ENCODE measurements around the gene AKAP13.

Gene AKAP13

DNA sequence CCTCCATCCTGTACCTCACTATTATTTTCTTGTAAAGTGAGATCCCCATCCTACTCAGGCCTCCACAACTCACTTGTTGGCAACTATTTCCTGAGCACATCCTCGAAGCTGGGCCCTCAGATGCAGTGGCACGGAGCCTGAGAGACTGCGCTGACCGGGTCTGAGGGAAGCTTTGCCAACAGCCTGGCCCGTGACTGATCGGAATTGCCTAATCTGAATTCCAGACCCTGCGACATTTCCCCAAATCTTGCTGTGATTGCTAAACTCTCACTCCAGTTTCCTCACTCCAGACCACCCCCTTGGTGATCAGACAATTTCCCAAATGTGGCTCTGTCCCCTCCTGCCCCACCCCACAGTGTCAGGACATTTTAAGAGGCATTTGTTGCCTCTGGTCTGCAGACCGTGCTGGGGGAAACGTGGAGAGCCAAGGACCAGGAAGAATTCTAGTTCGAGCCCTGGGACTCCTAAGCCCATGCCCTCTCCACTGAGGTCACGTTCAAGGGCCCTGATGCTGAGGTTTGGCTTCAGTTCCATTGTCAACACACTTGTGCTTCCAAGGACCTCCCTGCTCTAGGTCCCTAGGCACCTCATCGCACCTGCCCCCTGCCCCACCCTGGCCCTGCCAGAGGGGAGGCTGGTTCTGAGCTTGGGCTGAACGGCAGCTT is 391.5 kb downstream of the AKAP13 start:
- DNase-seq, result no peak

DNA sequence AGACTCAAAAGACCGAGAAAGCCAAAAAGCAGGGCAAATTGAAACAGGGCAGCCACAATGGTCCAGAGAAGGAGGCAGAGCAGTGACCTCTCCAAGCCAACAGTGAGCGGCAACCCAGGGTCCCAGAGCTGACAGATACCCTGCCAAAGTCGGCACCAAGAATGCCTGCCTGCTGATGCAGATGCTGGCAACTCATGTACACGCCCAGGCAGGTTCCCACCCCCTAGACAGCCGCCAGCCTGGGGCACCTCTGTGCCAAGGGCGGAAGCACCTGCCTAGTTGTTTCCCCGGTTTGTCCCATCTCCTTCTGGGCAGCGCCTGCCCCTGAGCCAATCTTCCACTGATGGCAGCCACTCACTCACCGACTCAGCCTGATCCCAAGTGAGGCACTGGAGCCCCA is 392.3 kb downstream of the AKAP13 start:
- DNase-seq, result no peak

DNA sequence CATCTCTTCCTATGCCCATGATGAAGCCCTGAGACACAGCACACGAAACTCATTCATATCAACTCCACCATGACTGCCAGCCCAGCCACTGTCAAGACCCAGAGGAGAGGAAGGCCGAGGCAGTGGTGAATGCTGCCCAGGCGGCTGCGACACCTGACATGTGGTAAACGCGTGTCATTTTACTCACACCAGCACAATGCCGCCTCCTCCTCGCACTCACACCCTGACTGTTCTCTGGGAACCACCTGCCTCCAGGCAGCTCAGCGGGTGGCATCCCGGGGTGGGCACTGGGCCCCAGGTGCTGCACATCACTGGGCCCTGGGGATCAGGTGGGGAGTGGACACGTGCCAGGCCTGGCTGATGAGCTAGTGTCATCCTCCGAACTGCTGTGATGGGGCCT is 392.8 kb downstream of the AKAP13 start:
- DNase-seq, result no peak

DNA sequence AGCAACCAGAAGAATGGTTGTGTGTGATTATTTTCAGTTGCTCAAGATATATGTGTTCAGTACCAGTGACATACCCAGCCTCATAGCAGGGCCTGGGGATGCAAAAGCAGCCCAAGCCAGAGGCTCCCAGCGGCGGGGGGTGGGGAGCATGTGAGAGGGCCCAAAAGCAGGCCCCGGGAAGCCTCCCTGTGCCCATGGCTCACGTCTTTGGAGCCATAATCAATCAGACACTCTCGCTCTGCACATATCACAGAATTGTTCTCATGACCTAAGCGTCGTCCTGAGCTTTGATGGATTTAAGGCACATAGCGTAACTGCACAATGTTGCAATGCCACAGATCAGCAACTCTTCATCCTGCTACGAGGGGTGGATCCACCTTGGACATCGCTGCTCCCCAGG is 393.6 kb downstream of the AKAP13 start:
- DNase-seq, result no peak

DNA sequence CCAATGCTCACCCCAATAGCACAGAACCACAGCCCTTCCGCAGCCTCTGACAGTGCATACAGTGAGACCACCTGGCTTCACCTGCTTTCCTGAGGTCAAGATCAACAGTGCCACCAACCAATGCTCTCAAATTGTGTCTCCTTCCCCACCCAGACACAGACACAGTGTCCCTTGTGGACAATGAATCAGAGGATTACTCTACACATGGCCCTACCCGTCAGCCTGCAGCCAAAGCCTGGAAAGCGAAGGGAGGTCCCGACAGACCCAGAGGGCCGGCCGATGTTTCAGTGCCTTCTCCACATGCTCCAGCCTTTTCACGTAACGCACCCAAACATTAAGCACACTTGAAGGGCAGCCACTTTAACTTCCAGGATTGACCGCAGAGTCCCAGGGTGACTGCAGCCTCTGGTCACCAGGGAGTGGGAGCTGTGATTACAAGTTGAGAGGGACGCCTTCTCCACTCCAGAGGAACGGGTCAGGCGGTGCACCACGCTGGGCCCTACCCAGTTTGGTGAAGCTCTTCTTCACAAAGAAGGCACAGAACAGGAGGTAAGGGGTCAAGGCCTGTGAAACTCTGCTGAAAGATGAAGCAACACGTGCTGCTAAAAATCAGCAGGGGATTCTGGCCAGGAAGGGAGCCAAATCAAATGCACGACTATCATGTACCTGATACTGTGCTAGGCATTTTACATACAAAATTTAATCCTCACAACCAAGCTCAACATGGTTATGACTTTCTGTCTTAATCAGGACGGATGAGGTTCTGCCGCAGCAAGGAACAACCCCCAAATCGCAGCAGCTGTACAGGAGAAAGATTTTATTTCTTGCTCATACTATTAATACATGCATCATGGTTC is 397.1 kb downstream of the AKAP13 start:
- no peak for DNase-seq

DNA sequence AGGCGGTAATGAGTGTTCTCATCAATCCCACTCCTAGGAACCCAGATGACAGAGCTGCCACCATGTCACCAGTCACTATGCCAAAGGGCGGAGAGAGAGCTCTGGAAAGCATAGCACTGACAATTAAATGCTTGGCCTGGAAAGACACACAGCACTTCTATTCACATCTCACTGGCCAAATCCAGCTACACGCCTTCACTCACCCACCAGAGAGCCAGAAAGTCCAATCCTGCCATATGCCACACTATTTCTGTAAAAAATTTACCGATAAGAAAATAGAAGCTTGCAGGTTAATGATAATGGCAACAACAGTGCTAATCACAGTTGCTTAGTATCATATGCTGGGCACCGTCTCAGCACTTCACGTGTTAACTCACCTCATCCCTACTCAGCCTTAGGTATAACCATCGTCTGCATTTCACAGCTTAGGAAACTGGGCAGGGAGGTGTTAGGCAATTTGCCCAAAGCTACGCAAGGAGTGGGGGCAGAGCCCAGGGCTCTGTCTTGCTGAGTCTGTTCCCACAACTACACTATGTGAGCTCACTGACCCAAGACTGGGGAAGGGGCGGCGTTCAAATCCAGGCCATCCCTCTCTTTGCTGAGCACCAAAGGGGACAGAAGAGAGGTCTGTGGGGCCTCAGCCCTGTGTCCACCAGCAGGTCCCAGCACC is 397.8 kb downstream of the AKAP13 start:
- no peak for DNase-seq

DNA sequence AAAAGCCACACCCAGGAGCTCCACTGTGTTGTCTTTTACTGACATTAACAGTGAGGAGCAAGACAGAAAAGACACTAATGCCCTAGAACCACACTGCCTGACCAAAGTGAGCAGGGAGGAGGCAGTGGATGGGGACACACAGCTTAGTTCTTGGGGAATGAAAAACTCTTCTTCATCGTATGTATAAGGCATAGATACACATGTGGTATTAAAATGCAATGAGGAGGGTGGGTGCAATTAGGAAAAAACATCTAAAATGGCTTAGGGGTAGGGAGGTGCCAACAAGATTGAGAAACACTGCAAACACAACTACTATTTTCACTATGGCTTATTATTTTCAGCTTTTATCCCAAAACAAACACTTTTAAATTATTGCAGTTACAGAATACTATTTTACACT is 398.8 kb downstream of the AKAP13 start:
- no peak for DNase-seq

DNA sequence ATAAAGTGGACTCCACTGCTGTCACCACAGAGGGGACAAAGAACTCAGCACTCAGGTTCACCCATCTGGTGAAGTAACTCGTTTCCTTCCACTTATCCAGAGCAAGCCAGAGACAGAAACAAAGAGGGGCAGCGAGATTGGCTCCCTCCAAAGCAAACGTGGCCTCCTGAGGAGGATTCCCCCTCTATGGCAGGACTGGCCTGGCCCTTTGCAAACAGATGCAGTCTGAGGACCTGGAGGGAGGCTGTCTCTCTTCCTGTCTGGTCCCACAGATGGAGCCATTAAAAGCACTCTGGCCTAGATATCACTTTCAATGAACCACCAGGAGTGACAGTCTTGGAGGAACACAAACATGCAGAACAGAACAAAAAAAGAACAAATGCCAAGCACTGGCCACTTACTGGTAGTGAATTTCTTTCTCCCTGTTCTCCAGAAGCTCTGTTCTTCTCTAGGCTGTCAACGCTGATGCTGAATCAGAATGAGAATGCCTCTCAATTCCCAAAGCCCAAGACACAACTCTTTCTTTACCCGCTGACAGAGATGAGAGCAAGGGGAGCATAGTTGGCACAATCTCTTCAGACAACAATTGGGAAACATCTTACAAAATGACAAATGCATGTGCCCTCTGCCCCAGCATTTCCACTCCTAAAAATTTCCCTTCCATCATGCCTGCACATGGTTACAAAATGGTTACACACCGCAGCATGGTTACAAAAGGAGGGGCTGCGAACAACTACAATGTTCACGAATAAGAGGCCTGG is 400.0 kb downstream of the AKAP13 start:
- no peak for DNase-seq

DNA sequence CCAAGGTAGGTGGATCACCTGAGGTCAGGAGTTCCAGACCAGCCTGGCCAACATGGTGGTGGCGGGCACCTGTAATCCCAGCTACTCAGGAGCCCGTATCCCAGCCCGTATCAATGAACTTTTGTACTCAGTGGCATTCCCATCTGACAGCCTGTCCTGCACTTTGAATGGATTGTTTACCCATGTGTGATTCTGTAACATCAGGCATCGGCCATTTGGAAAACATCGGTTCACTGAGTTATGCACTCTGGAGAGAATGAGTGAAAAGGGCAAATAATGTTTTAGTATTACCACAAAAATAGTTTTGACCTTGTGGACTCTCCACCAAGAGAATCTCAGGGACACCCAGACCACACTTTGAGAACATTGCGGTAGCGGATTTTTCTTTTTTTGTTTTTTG is 400.7 kb downstream of the AKAP13 start:
- no peak for DNase-seq

DNA sequence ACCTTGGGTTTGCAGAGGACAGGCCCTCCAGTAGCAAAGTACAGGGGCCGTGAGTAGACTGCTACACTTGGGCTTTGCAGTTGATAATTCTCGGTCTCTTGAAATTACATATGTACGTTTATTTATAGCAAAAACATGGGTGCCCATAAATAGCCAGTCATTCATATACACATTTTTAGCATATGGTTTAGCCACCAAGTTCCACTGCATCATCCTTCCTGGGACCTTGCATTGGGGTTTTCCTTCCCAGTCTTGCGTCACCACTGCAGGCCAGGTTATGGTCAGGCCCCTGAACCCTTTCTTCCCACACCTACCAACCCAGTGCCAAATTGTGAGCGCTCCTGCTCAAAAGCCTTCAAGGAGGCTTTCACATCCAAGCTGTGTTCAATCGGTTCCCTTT is 401.7 kb downstream of the AKAP13 start:
- DNase-seq, result no peak

DNA sequence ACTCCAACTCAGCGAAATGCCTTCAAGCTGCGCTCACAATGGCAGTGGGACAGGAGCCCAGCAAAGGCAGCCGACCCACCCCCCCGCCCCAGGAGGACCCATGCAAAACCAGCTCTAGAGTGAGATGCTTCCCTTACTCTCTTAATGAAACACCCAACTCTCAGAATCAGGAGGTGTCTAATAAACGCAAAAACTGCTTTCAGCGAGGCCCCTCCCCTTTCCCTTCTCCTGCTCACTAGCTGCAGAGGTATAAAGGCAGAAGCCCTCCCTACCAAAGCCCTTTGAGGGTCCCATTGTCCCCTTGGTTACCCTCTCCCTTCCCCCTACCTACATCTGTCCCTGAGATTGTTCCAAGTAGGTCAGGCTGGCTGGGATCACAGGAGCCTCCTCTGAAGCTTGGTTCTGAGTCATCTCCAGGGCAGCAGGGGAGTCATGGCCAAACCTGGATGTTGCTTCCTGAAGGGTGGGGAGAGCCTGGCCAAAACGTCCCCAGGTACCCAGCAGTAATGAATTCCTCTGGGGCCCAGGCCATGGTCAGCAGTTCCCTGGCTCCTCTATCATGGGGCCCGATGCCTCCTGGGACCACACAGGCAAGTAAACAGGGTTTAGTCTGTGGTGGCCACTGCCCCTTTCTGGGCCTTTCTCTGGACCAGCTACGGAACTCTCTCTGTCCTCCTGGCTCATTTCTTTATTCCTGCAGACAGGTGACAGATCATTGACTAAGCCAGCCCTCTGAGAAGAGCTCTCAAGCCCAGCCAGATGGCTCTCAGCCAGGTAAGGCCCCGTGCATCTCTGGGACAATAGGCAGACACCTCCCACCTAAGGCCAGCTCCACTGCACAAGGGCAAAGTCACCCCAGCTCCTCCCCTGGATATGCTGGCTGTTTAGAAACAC is 405.7 kb downstream of the AKAP13 start:
- peak; percentile 57 for DNase-seq

DNA sequence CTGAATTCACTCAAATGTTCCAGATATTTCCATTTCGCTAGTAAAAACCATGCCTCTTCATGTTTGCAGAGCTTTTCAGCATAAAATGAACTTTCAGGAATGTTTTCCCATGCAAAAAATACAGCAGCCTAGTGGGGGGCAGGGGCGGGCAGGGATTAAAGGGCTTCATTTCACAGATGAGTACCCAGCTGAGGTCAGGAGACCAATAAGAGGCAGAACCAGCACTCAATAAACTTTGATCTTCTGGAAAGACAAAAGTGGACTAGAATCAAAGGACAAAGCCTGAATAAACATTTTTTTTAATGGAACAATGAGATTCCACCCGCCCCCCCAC is 406.3 kb downstream of the AKAP13 start:
- no peak for DNase-seq

DNA sequence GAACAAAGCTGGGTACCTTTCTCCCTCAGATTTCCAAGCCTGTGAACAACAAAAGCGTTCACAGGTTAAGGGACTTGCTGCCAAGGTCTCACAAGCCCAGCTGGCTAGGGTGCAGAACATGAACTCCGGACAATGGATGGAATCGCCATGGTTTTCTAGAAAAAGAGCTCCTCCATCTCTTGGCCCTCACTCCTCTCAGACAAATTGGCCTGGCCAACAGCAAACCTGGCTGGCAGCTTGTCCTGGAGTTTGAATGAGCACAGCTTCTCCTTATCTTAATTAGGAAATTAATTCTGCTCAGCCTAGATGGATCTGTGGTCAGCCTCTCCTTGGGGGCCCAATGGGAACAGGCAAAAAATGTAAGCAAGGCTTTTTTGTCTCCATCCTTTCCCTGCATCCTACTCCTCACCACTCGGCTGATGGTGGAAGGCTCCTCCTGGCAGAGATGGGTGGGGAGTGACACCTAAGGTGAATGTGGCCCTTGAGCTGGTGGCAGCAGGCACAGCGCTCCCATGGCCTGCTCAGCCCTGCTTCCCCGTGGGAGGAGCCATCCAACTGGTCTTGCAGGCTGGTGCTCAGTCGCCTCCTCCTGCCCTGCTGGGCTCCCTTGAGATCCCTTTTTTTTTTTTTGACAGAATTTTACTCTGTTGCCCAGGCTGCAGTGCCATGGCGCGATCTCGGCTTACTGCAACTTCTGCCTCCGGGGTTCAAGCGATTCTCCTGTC is 408.5 kb downstream of the AKAP13 start:
- no peak for DNase-seq

DNA sequence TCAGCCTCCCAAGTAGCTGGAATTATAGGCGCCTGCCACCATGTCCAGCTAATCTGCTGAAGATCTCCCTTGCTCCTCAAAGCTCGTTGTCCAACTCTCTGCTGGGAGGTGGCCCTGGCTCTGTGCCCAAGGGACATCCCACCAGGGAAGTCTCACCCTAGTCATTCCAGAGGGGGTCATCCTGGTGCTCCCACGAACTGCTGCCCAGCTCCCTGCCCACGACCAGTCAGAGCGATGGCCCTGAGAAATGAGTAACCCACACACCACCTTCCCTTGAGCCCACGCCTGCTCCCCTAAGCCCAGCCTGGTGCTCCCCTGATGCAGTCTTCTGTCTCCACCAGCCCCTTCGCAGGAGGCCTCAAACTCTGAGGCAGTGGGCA is 409.1 kb downstream of the AKAP13 start:
- DNase-seq, result no peak

DNA sequence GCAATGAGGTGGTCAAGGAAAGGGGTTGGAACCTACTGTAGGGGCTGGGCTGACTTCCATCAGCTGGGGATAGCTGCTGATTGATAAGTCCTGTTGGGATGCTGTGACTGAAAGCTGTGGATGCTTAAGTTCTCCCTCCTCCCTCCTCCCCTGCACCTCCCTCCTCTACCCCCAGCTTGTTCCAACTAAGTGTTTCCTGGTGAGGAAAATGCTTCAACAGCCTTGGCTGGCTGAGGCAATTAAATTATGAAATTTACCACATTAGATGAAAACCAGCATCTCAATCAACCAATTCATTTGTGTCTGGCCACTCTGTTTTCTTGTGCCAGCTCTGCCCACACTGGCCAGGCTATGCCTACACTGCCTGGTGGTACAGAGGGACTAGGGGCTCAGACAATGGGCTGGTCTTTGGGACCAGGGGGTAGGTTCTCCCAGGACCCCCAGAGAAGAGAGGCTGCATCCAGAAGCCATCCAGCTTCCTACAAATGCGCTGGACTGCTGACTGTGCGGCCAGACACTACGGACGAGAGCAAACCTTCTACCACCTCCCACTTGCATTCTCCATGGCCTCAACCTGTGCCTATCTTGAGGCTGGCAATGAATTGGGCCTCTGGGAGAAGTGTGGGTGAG is 411.8 kb downstream of the AKAP13 start:
- DNase-seq, result no peak

DNA sequence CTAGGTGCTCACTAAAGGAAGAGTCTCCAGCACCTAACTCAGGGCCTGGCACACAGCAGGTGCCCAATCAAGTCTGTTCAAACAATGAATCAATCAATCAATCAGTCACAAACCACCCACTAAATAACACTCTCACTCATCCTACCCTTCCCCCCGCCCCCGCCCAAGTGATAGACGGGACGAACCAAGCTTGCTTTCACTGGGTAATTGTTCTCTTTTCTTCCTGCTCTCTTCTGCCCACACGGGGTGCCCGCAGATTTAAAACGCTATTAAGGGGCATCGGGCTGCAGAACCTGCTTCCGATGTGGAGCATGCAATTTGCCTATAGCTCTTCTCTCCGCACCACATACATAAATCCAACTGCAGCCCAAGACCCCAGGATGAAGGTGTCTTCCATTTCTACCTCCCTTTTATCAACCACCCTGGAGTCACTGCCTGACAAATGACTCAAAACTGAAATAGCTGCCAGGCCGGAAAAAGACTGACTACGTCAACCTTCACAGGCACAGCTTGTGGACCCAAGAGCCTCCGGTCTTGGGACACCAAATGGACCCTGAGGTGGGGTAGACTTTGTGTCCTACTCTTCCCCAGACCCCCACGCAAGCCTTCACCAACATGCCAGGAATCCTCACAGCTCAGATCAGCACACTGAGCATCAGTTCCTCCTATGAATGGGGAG is 412.6 kb downstream of the AKAP13 start:
- DNase-seq, result no peak

DNA sequence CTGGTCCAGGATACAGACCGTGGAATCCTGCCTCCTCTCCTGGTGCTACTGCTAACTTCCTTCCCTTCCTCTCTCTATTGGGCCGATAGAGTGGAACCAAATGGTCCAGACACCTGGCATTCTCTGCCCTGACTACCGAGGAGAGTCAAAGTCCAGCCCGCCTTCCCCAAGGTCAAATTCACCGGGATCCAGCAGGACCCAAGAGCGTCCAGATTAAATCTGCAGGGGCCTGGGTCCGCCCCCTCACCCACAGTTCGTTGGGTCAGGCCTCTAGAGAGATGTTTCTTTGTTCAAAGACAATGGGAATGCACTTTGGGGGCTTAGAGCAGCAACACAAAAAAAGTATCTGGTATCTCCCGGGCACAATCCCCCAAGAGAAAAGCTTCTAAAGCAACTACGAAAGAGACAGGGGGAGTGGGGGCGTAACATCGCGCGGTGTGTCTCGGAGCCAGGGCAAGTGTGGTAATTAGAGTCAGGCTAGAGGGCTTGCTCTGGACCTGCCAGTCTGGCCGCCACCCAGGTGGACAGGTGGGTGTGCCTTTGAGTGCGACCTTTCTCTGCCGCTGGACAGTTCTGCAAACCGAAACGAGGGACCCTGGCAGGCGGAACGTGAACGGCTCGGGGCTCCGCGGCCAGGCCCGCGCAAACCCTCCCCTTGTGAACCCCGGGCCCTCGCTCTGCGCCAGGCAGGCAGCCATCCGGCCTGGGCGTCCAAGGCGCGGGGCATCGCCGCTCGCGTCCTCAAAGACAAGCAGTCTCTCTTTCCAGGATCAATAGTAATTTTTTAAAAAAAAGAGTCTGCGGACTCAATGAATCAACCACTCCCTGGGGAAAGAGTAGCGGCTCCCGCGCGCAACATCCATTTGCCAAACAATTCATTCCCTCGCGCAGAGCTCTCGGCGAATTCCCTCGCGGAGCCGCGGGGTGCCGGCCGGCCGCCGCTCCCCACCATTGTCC is 413.5 kb downstream of the AKAP13 start:
- DNase-seq, result no peak

DNA sequence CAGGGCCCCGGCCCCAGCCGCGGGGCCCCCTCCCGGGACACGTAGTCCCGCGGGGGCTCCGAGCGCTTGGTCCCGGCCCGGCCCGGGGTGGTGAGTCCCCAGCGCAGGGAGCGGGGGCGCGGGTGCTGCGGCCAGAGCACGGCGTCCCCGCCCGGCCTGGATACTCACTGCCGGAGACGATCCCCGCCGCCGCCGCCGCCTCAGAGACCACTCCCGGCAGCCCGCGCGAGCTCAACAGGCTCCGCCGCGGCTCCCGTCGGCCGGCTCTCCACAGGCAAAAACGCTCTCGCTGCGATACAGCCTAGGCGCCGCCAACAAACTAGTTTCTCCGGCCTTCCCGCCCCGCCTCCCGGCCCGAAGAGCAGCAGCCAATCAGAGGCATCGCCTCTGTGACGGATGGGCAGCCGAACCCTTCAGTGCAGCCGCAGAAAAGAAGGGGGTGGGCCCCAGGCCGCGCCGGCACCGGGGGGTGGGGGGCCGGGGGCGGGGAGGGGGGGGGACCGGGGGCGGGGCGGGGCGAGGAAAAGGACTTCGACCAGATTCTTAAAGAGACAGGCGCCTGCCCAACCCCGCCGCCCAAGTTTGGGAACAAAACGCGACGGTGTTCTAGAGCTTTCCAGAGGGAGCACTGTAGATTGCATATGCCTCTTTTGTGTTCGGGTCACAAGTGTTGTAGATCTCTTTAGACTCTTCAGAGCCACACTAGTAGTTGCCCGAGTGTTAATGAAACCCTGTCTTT is 414.4 kb downstream of the AKAP13 start, which contains the start of gene KLHL25:
Gene KLHL25, minus strand, starts transcription at position 328 of the 739 bp plus-strand sequence. CDS start 25,115 bp downstream, outside the sequence.
- DNase-seq, result peak; percentile 92

Data from right kidney (tissue), 1 donor.